K562 (cell line): ENCODE measurements around the gene CYSRT1. TPM values are rescaled to one million over a fixed set of nuclear protein-coding genes. Genes with fewer than 3 reads are reported as not detected.

Experiments used
- ATAC-seq: fragments of 200-7000 bp; cut with Tn5 transposase; 3 replicates; pipeline ENCODE4 v1.9.1; 2020; ENCODE audit warnings: moderate library complexity
- BruUV-seq: library from RNA; stranded (reverse); fragments of 400-500 nt; replicated peaks from 2 replicates; lab custom pipeline; 2021; lab: Mats Ljungman, UMichigan
- CTCF ChIA-PET: fragments of 300-600 bp; formaldehyde crosslinking; extraction: SDS; loops from one replicate; lab custom pipeline; 2021; ENCODE audit warnings: low intra/inter-chr PET ratio; lab: Yijun Ruan, JAX
- POLR2A ChIA-PET: fragments of 300-600, 350-650 bp; sonication (Branson Sonifier 250); formaldehyde crosslinking; extraction: SDS; loops from one replicate; lab custom pipeline; 2021; ENCODE audit warnings: antibody characterized with exemption, inconsistent platforms; lab: Yijun Ruan, JAX
- DNase-seq, 4 experiments: peaks; one replicate each; pipeline versions ENCODE4 v3.0.0 to v3.0.0-alpha.2; 2011 to 2018; ENCODE audit warnings: low spot score in 3 of 4, mixed read lengths in 3 of 4; ENCODE audit errors: extremely low read depth in 1 of 4
- FAIRE-seq: peaks from 2 replicates; lab custom pipeline; 2011; peaks lifted over from hg19 to GRCh38; lab: Jason Lieb, UNC
- H2AFZ ChIP-seq: 2 replicates; pipeline ENCODE4 v1.6.0; 2011; ENCODE audit warnings: low read depth, low read length, control low read depth, inconsistent platforms
- H3K27ac ChIP-seq: fragments of 200-600 bp; 3 replicates; pipeline ENCODE4 v1.8.0; 2011; ENCODE audit warnings: low read depth, mild to moderate bottlenecking, control low read depth, inconsistent platforms, low read length, moderate library complexity, mixed read lengths; ENCODE audit errors: extremely low read depth
- H3K27me3 ChIP-seq, 2 experiments: fragments of 300-600 bp in 1 of 2; 2 replicates in 1 of 2; 3 replicates in 1 of 2; pipeline versions ENCODE4 v1.6.0 to v1.8.0; 2011; ENCODE audit warnings: inconsistent platforms in 2 of 2, low read length in 2 of 2, mild to moderate bottlenecking in 1 of 2, mixed read lengths in 1 of 2, moderate library complexity in 1 of 2; ENCODE audit not compliant: control insufficient read depth in 2 of 2, insufficient read depth in 2 of 2
- H3K36me3 ChIP-seq: fragments of 300-600 bp; 3 replicates; pipeline ENCODE4 v1.8.0; 2011; ENCODE audit warnings: mild to moderate bottlenecking, low read length, inconsistent platforms; ENCODE audit not compliant: control insufficient read depth, insufficient read depth
- H3K4me1 ChIP-seq, 2 experiments: fragments of 200-600 bp in 1 of 2; replicated peaks in 1 of 2; 2 replicates in 1 of 2; 3 replicates in 1 of 2; pipeline versions ENCODE4 v1.5.1 to v1.8.0; 2011; ENCODE audit warnings: inconsistent platforms in 2 of 2, low read length in 2 of 2, mild to moderate bottlenecking in 1 of 2, mixed read lengths in 1 of 2, moderate library complexity in 1 of 2; ENCODE audit not compliant: control insufficient read depth in 2 of 2, insufficient read depth in 2 of 2
- H3K4me2 ChIP-seq: 2 replicates; pipeline ENCODE4 v1.6.1; 2011; ENCODE audit warnings: low read length, control low read depth, inconsistent platforms, mixed read lengths; ENCODE audit not compliant: insufficient read depth
- H3K4me3 ChIP-seq: fragments of 200-600 bp; sonication (generic), shearing (Covaris generic); 2 replicates; pipeline ENCODE4 v1.5.1; 2016; ENCODE audit warnings: control low read depth, inconsistent platforms
- H3K79me2 ChIP-seq: fragments of 200-600 bp; 3 replicates; pipeline ENCODE4 v1.8.0; 2011; ENCODE audit warnings: low read length, inconsistent platforms; ENCODE audit not compliant: control insufficient read depth, insufficient read depth
- H3K9ac ChIP-seq, 2 experiments: 2 replicates each; pipeline versions ENCODE4 v1.6.0 to v1.6.1; 2011; ENCODE audit warnings: low read depth in 2 of 2, low read length in 2 of 2, control low read depth in 1 of 2, inconsistent platforms in 1 of 2, mild to moderate bottlenecking in 1 of 2, mixed read lengths in 1 of 2; ENCODE audit not compliant: insufficient read depth in 1 of 2
- H3K9me1 ChIP-seq: one replicate; pipeline ENCODE4 v1.6.0; 2011; ENCODE audit warnings: inconsistent platforms, mild to moderate bottlenecking, low read length, moderate library complexity; ENCODE audit not compliant: control insufficient read depth, insufficient read depth
- H3K9me3 ChIP-seq: replicated peaks from 2 replicates; pipeline ENCODE4 v1.5.1; 2011; ENCODE audit warnings: low read depth, low read length, inconsistent platforms; ENCODE audit not compliant: control insufficient read depth, insufficient read depth
- H4K20me1 ChIP-seq: replicated peaks from 2 replicates; pipeline ENCODE4 v1.6.1; 2011; ENCODE audit warnings: low read length, inconsistent platforms, mixed read lengths; ENCODE audit not compliant: control insufficient read depth, insufficient read depth
- CBX8 ChIP-seq: fragments of 200-600 bp; sonication (generic); IDR thresholded peaks from 2 replicates; pipeline ENCODE4 v1.6.1; 2012; ENCODE audit warnings: borderline replicate concordance, mixed run types, low read depth, mild to moderate bottlenecking, moderate library complexity, mixed read lengths, low read length, control low read depth, inconsistent platforms; ENCODE audit not compliant: poor library complexity, severe bottlenecking; ENCODE audit errors: extremely low read depth
- POLR2G ChIP-seq: fragments of 200-400 bp; formaldehyde crosslinking; IDR thresholded peaks from 2 replicates; pipeline ENCODE4 v1.6.1; 2017; ENCODE audit warnings: low read depth, mild to moderate bottlenecking, antibody characterized with exemption, low read length, moderate library complexity
- RBFOX2 ChIP-seq: fragments of 200-400 bp; formaldehyde crosslinking; IDR thresholded peaks from 2 replicates; pipeline ENCODE4 v1.6.1; 2017; ENCODE audit warnings: low read depth, mild to moderate bottlenecking, low read length, moderate library complexity
- SUPT5H ChIP-seq: fragments of 450-650 bp; IDR thresholded peaks from 2 replicates; pipeline ENCODE4 v1.6.1; 2016
- WGBS: fragments of 100-300 bp; shearing (Covaris generic); methylation state at CpG from one replicate; pipeline ENCODE4 v1.1.6; 2016; ENCODE audit warnings: low coverage, mixed read lengths; ENCODE audit not compliant: insufficient coverage; ENCODE audit errors: missing lambda C conversion rate; 5-methylcytosine and 5-hydroxymethylcytosine counted together
- in situ Hi-C: fragments of 300-500 bp; cut with MboI; formaldehyde crosslinking; loops from 4 replicates; pipeline ENCODE4 v1.15.0; 2018; ENCODE audit warnings: inconsistent platforms, mixed read lengths
- intact Hi-C: fragments of 100-400 bp; cut with micrococcal nuclease; formaldehyde crosslinking; loops from 2 replicates; pipeline ENCODE4 v1.14.2; 2022
- polyA plus RNA-seq, 8 experiments: library from polyadenylated mRNA; depleted of rRNA in 4 of 8; stranded (reverse) in 5 of 8; unstranded in 3 of 8; fragments of >200 nt; fragmentation: Nextera tagmentation in 2 of 8; fragmentation: Illumina TruSeq in 1 of 8; extraction: Ambion mirVana in 2 of 8; extraction: Trizol in 1 of 8; gene quantifications; 2 replicates each; pipeline versions ENCODE4 v1.2.1 to v1.2.3, GENCODE V29; 2011 to 2014; ENCODE audit warnings: inconsistent platforms in 1 of 8, missing spikeins in 1 of 8
- total RNA-seq, 7 experiments: library from RNA; depleted of rRNA in 6 of 7; stranded (reverse); fragments of >200 nt in 6 of 7; fragmentation: Illumina TruSeq in 2 of 7; extraction: Trizol in 2 of 7; gene quantifications; 2 replicates each; pipeline versions ENCODE4 v1.2.1 to v1.2.3, GENCODE V29; 2011 to 2021; ENCODE audit warnings: low replicate concordance in 1 of 7
- TF ChIP-seq, protein P1 (sequence below): fragments of 250-450 bp; sonication (Bioruptor Pico); IDR thresholded peaks from 2 replicates; pipeline ENCODE4 v1.5.0; 2022; ENCODE audit warnings: mild to moderate bottlenecking
- TF ChIP-seq, protein P2 (sequence below): fragments of 450-650 bp; IDR thresholded peaks from 2 replicates; pipeline ENCODE4 v1.6.1; 2017; ENCODE audit warnings: antibody characterized with exemption

The CYSRT1 gene
- total and polyA plus RNA-seq, 9 of the 15 experiments (the other 6 are each of a cell fraction or from before 2014, with no cell fraction given), result 0.04 to 1.4 (median 0.42) TPM; not detected in 3

DNA sequence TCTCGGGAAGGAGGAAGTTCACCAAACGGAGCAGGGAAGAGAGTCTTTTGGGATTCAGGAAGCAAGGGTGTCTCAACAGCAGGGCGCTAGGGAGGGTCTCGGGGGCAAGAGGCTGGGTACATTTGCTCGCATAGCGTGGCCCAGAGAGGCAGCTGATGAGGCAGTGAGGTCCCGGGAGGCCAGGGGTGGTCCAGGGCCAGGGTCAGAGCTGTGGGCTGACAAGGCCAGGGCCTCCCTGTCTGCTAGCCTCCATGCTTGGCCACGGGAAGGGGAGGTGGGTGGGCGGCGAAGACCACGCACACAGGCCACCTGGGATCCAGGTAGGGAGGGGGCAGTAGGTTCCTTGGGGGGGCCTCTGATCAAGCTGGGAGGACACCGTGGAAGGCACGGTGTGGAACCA is 13.4 kb upstream of the CYSRT1 start:
- WGBS, result 83% methylated on average over 13 of the region's 13 CpGs
- no peak overlapping the region for H2AFZ ChIP-seq
- peaks cover 58% of the 10 kb centered on the region; the same call in 2 of the 3 replicates for H3K36me3 ChIP-seq
- TF ChIP-seq POLR2G (peak; percentile 66; the same call in 1 of the 2 replicates), RBFOX2 (peak; percentile 49; the same call in 1 of the 2 replicates), CBX8 (no peak), SUPT5H (peak; percentile 48; the same call in 1 of the 2 replicates)
- TF ChIP-seq, protein P1, sequence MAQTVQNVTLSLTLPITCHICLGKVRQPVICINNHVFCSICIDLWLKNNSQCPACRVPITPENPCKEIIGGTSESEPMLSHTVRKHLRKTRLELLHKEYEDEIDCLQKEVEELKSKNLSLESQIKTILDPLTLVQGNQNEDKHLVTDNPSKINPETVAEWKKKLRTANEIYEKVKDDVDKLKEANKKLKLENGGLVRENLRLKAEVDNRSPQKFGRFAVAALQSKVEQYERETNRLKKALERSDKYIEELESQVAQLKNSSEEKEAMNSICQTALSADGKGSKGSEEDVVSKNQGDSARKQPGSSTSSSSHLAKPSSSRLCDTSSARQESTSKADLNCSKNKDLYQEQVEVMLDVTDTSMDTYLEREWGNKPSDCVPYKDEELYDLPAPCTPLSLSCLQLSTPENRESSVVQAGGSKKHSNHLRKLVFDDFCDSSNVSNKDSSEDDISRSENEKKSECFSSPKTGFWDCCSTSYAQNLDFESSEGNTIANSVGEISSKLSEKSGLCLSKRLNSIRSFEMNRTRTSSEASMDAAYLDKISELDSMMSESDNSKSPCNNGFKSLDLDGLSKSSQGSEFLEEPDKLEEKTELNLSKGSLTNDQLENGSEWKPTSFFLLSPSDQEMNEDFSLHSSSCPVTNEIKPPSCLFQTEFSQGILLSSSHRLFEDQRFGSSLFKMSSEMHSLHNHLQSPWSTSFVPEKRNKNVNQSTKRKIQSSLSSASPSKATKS (CRISPR knock-in tag), result no peak
- TF ChIP-seq, protein P2, sequence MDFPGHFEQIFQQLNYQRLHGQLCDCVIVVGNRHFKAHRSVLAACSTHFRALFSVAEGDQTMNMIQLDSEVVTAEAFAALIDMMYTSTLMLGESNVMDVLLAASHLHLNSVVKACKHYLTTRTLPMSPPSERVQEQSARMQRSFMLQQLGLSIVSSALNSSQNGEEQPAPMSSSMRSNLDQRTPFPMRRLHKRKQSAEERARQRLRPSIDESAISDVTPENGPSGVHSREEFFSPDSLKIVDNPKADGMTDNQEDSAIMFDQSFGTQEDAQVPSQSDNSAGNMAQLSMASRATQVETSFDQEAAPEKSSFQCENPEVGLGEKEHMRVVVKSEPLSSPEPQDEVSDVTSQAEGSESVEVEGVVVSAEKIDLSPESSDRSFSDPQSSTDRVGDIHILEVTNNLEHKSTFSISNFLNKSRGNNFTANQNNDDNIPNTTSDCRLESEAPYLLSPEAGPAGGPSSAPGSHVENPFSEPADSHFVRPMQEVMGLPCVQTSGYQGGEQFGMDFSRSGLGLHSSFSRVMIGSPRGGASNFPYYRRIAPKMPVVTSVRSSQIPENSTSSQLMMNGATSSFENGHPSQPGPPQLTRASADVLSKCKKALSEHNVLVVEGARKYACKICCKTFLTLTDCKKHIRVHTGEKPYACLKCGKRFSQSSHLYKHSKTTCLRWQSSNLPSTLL, result no peak
- H3K4me1 ChIP-seq, result peaks cover 5 to 55% of the 10 kb centered on the region in 2 experiments; a peak in 4 of 5 replicates
- H3K4me3 ChIP-seq, result no peak overlapping the region
- DNase-seq (no peak), ATAC-seq (peak; percentile 21), FAIRE-seq (no peak)
- H3K9me3 ChIP-seq, result no peaks in the 10 kb centered on the region
- in situ Hi-C loops (no loop called here), intact Hi-C loops (no loop called here)
- CTCF ChIA-PET, result no interaction called here
- H3K79me2 ChIP-seq, result peaks cover 8% of the 10 kb centered on the region
- no TSS peak for BruUV-seq
- H3K27ac ChIP-seq, result no peak overlapping the region
- no peaks in the 10 kb centered on the region for H3K9me1 ChIP-seq
- H4K20me1 ChIP-seq, result peaks cover 3% of the 10 kb centered on the region; the same call in 1 of the 2 replicates
- H3K27me3 ChIP-seq, result no peaks in the 10 kb centered on the region
- POLR2A ChIA-PET, result interaction anchor here (0.6 to 1.7 kb wide), 3 partner anchors 9 to 156 kb away, joined by 3 to 5 read pairs (median 4); no protein-coding TSS in a partner anchor
- H3K9ac ChIP-seq, result no peak overlapping the region; a peak in 1 of 4 replicates
- no peak overlapping the region for H3K4me2 ChIP-seq
